MM.1S (cell line): ENCODE data around the gene TRABD2B.

Experiments used
- DNase-seq: peaks from one replicate; pipeline ENCODE4 v3.0.0-alpha.2; 2015
- H2AFZ ChIP-seq: fragments of 300-600 bp; sonication (generic); 2 replicates; pipeline ENCODE4 v1.6.0; 2016; ENCODE audit warnings: antibody characterized with exemption, low read length
- H3F3A ChIP-seq: fragments of 300-600 bp; sonication (generic); 2 replicates; pipeline ENCODE4 v1.6.1; 2016; ENCODE audit warnings: mild to moderate bottlenecking, antibody characterized with exemption, low read length, moderate library complexity, mixed read lengths; ENCODE audit not compliant: insufficient read depth
- H3K27ac ChIP-seq: fragments of 300-600 bp; sonication (generic); 2 replicates; pipeline ENCODE4 v1.5.1; 2016; ENCODE audit warnings: mild to moderate bottlenecking, low read length
- H3K27me3 ChIP-seq: fragments of 300-600 bp; sonication (generic); replicated peaks from 2 replicates; pipeline ENCODE4 v1.6.0; 2016; ENCODE audit warnings: low read length; ENCODE audit not compliant: insufficient read depth
- H3K36me3 ChIP-seq: fragments of 300-600 bp; sonication (generic); replicated peaks from 2 replicates; pipeline ENCODE4 v1.6.1; 2016; ENCODE audit warnings: mild to moderate bottlenecking, low read length, mixed read lengths; ENCODE audit not compliant: insufficient read depth
- H3K4me1 ChIP-seq: fragments of 300-600 bp; sonication (generic); 2 replicates; pipeline ENCODE4 v1.6.1; 2016; ENCODE audit warnings: low read length, mixed read lengths
- H3K4me2 ChIP-seq: fragments of 300-600 bp; sonication (generic); 2 replicates; pipeline ENCODE4 v1.6.0; 2016; ENCODE audit warnings: low read depth, low read length
- H3K4me3 ChIP-seq: fragments of 300-600 bp; sonication (generic); 2 replicates; pipeline ENCODE4 v1.5.1; 2016; ENCODE audit warnings: low read length, mixed read lengths
- H3K79me2 ChIP-seq: fragments of 300-600 bp; sonication (generic); 2 replicates; pipeline ENCODE4 v1.6.1; 2016; ENCODE audit warnings: mixed run types, low read length, mixed read lengths
- H3K9ac ChIP-seq: fragments of 300-600 bp; sonication (generic); 2 replicates; pipeline ENCODE4 v1.6.1; 2016; ENCODE audit warnings: low read length, mixed read lengths
- H3K9me2 ChIP-seq: fragments of 300-600 bp; sonication (generic); replicated peaks from 2 replicates; pipeline ENCODE4 v1.6.1; 2016; ENCODE audit warnings: mild to moderate bottlenecking, low read length, mixed read lengths; ENCODE audit not compliant: insufficient read depth
- H3K9me3 ChIP-seq: fragments of 300-600 bp; sonication (generic); replicated peaks from 2 replicates; pipeline ENCODE4 v1.6.1; 2016; ENCODE audit warnings: mild to moderate bottlenecking, low read length, mixed read lengths; ENCODE audit not compliant: insufficient read depth
- H4K20me1 ChIP-seq: fragments of 300-600 bp; sonication (generic); 2 replicates; pipeline ENCODE4 v1.6.1; 2016; ENCODE audit warnings: mild to moderate bottlenecking, low read length, moderate library complexity, mixed read lengths; ENCODE audit not compliant: insufficient read depth
- EZH2 ChIP-seq: fragments of 300-600 bp; sonication (generic); optimal IDR thresholded peaks from 2 replicates; pipeline ENCODE3; 2017; ENCODE audit warnings: low read depth, mild to moderate bottlenecking, antibody characterized with exemption, low read length, mixed read lengths
- EZH2phosphoT487 ChIP-seq: fragments of 300-600 bp; sonication (generic); IDR thresholded peaks from 2 replicates; pipeline ENCODE4 v1.6.1; 2018; ENCODE audit warnings: antibody characterized with exemption, low read length
- TF ChIP-seq, protein P1 (sequence below): fragments of 300-600 bp; sonication (generic); IDR thresholded peaks from 2 replicates; pipeline ENCODE4 v1.5.1; 2016; ENCODE audit warnings: antibody characterized with exemption, low read length, mixed read lengths

The TRABD2B gene

DNA sequence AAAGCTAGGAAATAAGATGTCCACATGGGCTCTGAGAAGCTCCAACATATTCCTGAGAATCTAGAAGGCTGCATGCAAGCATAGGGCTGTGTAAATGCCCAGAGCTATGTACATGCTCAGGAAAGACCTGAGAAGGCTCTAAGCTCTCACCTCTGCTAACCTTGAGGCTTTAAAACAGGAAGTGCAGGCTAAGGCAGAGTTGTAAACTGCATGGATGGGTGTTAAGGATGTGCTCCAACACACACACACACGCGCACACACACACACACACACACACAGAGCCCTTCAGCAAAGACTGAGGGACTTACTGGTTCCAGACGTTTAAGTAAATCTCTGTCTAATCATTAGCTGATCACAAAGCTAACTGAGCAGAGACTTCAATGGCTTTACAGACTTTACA is 162.9 kb downstream of the TRABD2B start:
- no peak overlapping the region for H2AFZ ChIP-seq
- no peaks in the 10 kb centered on the region for H3K4me1 ChIP-seq
- H3K4me3 ChIP-seq, result no peak overlapping the region
- H3K79me2 ChIP-seq, result no peaks in the 10 kb centered on the region
- H3K36me3 ChIP-seq, result no peaks in the 10 kb centered on the region
- TF ChIP-seq EZH2 (no peak), EZH2phosphoT487 (no peak)
- TF ChIP-seq, protein P1, sequence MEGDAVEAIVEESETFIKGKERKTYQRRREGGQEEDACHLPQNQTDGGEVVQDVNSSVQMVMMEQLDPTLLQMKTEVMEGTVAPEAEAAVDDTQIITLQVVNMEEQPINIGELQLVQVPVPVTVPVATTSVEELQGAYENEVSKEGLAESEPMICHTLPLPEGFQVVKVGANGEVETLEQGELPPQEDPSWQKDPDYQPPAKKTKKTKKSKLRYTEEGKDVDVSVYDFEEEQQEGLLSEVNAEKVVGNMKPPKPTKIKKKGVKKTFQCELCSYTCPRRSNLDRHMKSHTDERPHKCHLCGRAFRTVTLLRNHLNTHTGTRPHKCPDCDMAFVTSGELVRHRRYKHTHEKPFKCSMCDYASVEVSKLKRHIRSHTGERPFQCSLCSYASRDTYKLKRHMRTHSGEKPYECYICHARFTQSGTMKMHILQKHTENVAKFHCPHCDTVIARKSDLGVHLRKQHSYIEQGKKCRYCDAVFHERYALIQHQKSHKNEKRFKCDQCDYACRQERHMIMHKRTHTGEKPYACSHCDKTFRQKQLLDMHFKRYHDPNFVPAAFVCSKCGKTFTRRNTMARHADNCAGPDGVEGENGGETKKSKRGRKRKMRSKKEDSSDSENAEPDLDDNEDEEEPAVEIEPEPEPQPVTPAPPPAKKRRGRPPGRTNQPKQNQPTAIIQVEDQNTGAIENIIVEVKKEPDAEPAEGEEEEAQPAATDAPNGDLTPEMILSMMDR, result no peak
- no peaks in the 10 kb centered on the region for H4K20me1 ChIP-seq
- no peaks in the 10 kb centered on the region for H3F3A ChIP-seq
- no peaks in the 10 kb centered on the region for H3K9me3 ChIP-seq
- no peak overlapping the region for H3K4me2 ChIP-seq
- H3K27me3 ChIP-seq, result no peaks in the 10 kb centered on the region
- H3K27ac ChIP-seq, result no peak overlapping the region
- H3K9ac ChIP-seq, result no peak overlapping the region
- H3K9me2 ChIP-seq, result no peaks in the 10 kb centered on the region
- no peak for DNase-seq

DNA sequence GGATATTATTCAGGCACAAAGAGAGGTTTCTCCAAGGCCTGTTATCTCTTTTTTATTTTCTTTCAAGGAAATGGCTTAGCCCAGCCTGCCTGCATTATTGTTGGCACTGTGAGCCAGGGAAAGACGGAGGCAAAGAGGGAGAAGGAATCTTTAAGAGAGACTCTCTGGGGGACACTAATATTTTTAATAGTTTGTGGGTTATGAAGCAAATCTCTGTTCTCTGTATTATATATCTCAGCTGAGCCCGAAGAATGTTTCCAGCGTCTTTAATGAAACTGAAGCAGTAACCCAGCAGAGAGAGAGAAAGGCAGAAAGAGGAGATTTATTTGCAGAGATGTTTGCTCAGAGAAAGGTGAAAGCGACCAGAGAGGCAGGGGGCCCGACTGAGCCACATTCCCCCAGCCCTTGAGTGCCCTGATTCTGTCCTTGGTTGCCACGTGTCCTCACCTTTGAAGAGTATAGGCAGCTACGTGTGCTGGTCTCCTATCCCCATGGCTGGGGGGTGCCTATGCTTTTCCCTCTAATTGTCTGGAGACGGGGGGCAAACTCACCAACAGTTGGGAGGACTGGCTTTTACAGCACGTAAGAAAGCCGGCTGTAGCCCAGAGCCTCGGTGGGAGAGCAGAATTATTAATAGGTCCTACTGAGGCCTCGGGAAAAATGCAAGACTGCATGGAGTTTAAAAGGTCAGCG is 166.4 kb downstream of the TRABD2B start:
- no peaks in the 10 kb centered on the region for H3K9me3 ChIP-seq
- no peaks in the 10 kb centered on the region for H4K20me1 ChIP-seq
- no peaks in the 10 kb centered on the region for H3K4me1 ChIP-seq
- H3K9ac ChIP-seq, result no peak overlapping the region
- DNase-seq, result no peak
- no peak overlapping the region for H2AFZ ChIP-seq
- no peaks in the 10 kb centered on the region for H3F3A ChIP-seq
- TF ChIP-seq EZH2, result no peak
- no peak for TF ChIP-seq EZH2phosphoT487
- TF ChIP-seq, protein P1, result no peak
- H3K27ac ChIP-seq, result no peak overlapping the region
- no peaks in the 10 kb centered on the region for H3K79me2 ChIP-seq
- H3K4me3 ChIP-seq, result no peak overlapping the region
- no peaks in the 10 kb centered on the region for H3K27me3 ChIP-seq
- no peak overlapping the region for H3K4me2 ChIP-seq
- no peaks in the 10 kb centered on the region for H3K9me2 ChIP-seq
- no peaks in the 10 kb centered on the region for H3K36me3 ChIP-seq

DNA sequence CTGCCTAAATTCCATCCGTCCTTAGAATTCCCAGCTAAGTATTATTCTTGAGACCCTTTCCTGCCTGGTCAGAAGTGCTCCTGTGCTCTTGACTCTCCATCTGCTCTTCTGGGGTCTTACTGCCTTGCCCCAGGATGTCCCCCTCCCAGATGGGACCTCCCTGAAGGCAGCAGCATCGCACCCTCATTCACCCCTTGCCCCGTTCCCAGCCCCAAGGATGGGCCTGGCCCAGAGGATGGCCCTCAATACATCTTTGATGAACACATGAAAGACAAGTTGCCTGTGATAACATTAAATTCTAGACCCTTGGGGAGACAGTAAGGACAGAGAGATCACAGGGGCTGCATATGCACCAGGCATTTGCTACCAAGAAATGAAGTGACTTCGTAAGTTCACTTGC is 167.2 kb downstream of the TRABD2B start:
- no peaks in the 10 kb centered on the region for H3K36me3 ChIP-seq
- no peaks in the 10 kb centered on the region for H4K20me1 ChIP-seq
- no peaks in the 10 kb centered on the region for H3K9me2 ChIP-seq
- H3K4me2 ChIP-seq, result no peak overlapping the region
- no peaks in the 10 kb centered on the region for H3F3A ChIP-seq
- H3K79me2 ChIP-seq, result no peaks in the 10 kb centered on the region
- H3K4me1 ChIP-seq, result no peaks in the 10 kb centered on the region
- H3K9ac ChIP-seq, result no peak overlapping the region
- no peak for DNase-seq
- no peaks in the 10 kb centered on the region for H3K27me3 ChIP-seq
- no peak for TF ChIP-seq EZH2
- TF ChIP-seq, protein P1, result no peak
- no peak for TF ChIP-seq EZH2phosphoT487
- H3K27ac ChIP-seq, result no peak overlapping the region
- no peak overlapping the region for H2AFZ ChIP-seq
- H3K9me3 ChIP-seq, result no peaks in the 10 kb centered on the region
- no peak overlapping the region for H3K4me3 ChIP-seq
